HG03103 (cell line): Measurements from ENCODE around the gene SETD1B.

ENCODE experiments used
- ATAC-seq: cut with Tn5 transposase; IDR thresholded peaks from one replicate; pipeline ENCODE4 v1.9.1; 2021; ENCODE audit warnings: low read depth; ENCODE audit not compliant: unreplicated experiment

Gene SETD1B

GRCh38 chr12:121794534-121795033 is 9.2 kb upstream of the SETD1B start:
- no peak for ATAC-seq

DNA sequence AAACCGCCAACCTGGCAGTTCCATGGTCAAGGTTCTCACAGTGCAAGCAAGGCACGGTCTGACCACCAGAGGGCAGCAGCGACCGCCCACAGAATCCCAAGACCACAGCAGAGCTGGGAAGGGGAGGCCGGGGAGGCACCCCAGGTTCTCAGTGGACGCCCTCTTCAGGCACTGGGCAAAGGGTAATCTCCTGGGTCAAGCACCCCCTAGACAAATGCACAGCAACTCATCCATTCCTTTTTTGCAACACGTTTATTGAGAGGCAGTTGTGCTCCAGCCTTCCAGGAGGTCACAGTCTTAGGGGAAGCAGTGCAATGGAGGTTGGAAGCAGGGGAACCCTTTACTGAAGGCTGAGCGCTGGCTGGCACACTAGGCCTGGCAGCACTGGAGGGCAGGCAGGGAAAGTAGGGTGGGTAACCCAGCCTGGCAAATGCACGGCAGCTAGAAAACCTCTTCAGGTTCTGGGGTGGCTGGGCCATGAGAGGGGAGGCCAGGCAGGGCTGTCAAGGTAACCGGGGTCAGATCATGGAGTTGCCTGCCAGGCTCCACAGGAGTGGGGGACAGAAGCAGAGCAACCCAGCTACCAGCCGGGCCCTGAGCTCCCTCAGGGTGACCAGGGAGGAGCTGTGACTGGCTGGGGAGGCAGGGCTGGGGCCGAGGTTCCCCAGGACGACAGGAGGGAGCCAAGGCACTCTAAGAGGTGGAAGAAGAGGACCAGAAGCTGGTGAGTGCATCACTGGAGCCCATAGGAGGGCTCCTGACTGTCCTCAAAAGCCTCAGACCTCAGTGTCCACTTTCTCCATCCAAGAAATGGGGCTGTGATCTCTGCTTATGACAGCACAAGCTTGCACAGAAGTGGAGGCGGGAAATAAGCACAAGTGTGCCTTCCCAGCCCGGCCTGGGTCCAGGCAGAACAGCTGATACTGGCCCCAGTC is 8.5 kb upstream of the SETD1B start:
- no peak for ATAC-seq

DNA sequence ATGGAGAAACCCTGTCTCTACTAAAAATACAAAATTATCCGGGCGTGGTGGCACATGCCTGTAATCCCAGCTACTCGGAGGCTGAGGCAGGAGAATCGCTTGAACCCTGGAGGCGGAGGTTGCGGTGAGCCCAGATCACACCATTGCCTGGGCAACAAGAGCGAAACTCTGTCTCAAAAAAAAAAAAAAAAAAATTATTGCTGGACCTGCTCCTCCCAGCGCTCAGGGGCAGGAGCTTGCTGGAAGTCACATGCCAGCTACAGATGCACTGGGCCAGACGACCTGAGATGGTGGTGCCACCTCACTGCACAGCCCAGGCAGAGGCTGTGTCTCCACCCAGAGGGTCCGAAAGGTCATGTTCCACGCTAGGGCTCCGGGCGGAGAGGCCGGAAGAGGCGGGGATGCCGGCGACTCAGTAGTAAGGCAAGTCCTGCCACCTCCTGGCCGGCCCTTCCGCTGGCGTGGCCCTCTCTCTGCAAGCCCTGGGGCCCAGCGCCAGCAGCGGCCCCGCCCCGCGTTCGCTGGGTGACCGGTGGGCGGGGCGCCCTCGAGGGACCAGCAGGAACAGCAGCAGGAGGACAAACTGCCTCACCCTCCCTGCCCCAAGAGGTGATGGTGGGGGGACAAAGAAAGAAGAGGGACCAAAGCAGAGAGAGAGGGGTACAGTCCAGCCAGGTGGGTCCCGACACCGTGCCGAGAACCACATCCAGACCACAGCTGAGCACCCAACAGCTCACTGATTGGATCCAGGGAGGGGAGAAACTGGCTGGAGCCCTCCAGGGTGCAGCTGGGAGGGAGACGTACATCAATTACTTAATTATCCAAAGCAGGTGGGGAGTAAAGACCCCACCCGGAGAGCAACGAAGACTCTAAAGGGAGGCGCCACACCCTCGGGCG is 6.7 kb upstream of the SETD1B start:
- ATAC-seq: no peak

- ATAC-seq: no peak
These were observed 5.6 kb upstream of the SETD1B start for GRCh38 chr12:121797937-121798786.

GRCh38 chr12:121798787-121799155 is 5.0 kb upstream of the SETD1B start:
- no peak for ATAC-seq

GRCh38 chr12:121799156-121799841 is 4.5 kb upstream of the SETD1B start:
- ATAC-seq: no peak

DNA sequence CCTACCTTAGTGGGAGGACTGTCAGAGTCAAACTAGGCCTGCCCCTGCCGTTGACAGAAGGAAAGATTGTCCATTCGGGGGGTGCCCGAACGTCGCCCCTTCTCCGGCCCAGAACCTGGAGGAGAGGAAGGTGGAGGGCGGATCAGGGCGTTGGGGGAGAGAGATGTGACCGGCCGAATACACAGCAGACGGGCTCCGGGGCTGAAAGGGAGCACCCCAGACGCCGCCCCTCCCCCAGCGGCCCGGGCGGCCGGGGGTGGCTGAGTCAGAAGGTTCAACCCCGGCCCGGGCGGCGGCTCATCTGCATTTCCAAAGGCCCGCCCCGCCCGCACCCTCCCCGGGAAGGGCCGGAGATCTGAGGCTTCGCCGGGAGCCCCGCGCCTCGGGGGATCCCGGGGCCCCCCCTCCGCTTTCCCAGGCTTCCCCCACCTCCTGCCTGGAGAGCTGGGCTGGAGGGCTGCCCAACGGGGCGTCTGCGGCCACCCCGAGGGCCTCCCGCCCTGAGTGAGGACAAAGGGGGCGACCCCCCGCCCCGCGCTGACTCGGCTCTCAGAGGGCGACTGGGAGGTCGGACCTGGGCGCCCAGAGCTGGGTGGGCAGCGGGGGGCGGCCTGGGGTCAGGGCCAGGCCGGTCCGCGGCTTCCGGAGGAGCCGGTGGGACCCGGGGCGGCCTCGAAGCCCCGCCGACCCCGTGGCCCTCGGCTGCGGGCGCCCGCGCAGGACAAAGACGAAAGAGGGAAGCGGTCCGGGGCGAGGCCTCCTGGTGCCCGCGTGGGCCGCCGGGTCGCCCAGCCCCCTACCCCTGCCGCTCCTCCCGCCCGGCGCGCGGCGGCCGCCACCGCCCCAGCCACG is 3.7 kb upstream of the SETD1B start:
- no peak for ATAC-seq

GRCh38 chr12:121800694-121801594 is 2.9 kb upstream of the SETD1B start:
- ATAC-seq: no peak

DNA sequence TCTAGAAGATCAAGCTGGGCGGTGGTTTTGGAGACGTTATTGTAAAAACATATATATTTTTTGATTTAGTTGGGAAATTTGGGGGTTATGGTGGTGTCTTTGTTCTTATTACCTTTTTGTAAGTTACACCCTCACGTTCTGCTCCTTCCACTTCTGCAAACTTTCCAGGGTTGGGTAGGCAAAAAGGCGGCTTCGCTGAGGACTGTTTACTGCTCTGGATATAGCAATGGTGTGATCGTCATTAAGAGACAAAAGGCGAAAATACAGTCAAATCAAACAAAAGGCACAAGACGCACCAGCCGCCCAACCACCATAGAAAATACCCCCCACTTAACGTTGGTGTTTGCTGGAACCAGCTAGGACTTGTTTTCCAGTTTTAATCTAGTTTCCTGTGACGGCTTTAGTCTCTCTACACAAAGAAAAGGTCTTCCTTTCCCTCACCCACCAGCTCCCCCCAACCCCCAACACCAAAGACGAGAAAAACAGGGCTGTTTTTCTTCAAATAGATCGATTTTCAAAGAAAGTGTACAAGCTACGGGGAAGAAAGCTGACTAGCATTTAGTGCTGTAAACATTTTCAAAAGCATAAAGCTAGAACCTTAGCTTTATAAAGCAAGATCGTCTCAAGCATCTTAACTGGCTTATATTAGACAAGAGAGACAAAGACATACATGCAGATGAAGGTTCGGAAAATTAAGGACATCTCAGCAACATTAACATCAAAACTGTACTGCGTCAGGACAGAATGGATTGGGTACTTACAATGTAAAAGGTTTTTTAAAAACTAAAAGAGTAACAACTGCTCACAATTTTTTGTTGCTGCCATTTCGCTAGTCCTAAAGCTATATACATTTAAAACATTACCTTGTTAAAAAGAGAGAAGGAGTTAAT is 2.0 kb upstream of the SETD1B start:
- no peak for ATAC-seq

- no peak for ATAC-seq
These were observed 1.3 kb upstream of the SETD1B start for GRCh38 chr12:121802485-121802842.

DNA sequence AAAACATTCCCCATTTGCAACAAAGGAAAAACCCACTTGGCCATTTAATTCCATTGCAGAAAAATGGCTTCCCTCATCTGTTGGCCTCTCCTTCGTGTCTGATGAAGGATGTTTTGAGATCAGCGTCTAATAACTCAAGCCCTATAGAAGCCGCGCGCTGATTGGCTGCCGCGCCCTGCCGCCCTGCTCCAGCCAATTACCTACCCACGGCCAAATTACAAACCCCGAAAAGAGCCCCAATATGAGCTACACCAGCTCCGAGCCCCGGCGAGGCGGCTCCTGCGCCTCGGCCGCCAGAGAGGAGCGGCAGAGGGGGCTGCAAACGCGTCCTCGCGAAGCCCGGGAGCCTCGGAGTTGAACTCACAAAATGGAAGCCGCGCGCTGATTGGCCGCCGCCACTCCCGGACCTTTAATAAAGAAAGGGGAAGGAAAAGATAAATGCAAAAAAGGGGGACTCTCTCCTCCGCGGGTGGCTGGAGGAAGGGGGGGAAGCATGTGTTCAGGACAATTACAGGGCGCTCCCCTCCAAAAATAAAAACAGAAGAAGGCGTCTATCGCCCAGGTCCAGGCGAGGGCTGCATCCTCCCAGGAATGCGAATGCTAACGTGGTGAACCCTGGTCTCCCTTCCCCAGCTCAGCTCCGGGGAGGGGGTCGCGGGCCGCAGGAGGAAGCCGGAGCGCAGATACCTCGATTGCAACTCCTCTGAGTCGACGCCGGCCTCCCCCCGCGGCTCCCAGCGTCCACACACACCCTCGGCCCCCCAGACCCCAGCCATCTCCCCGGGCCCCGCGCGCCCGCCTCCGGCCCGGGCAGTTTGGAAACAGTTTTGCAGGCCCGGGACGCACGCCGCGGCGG is 738 bp upstream of the SETD1B start:
- peak; percentile 27 for ATAC-seq

DNA sequence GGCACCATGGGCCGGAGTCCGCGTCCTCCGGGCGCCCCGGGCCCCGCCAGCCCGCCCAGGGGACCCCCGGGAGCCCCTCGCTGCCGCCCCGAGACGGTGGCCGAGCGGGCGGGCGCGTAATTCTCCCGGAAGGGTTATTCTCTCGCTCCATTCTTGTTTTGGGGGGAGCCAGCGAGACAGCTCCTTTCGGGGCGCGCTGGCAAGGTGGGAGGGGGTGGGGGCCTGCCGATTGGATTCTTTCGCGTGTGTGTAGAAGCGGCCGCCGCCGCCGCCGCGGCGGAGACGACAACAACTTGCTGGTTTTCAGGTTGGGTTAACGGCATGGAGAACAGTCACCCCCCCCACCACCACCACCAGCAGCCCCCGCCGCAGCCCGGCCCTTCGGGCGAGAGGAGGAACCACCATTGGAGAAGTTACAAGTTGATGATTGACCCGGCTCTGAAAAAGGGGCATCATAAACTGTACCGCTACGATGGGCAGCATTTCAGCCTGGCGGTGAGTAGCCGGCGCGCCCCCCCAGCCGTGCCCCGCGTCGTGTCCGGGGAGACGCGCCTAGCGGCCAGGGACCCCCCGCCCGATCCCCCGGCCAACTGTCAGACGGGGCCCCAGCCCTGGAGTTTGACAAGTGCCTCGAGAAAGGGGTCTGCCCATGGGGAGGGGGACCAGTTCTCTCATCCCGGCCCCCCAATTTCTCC is 755 bp downstream of the SETD1B start:
- no peak for ATAC-seq

- no peak for ATAC-seq
These were observed 1.6 kb downstream of the SETD1B start for GRCh38 chr12:121805171-121806008.

GRCh38 chr12:121806009-121806545 is 2.3 kb downstream of the SETD1B start:
- no peak for ATAC-seq
